Kidney epithelial cell (primary cell): ENCODE results near the gene HSD11B1L. TPM values are rescaled to one million over a fixed set of nuclear protein-coding genes. Genes with fewer than 3 reads are reported as not detected.

Experiments
- DNase-seq: peaks from one replicate; pipeline ENCODE4 v3.0.0-alpha.2; 2010; ENCODE audit warnings: low read depth
- H3K27me3 ChIP-seq: 2 replicates; pipeline ENCODE4 v1.6.0; 2011; ENCODE audit warnings: low read length; ENCODE audit not compliant: control insufficient read depth, insufficient read depth
- H3K36me3 ChIP-seq: 2 replicates; pipeline ENCODE4 v1.5.1; 2011; ENCODE audit warnings: low read length; ENCODE audit not compliant: control insufficient read depth, insufficient read depth
- H3K4me3 ChIP-seq: 2 replicates; pipeline ENCODE4 v1.5.1; 2011; ENCODE audit warnings: low read depth, mild to moderate bottlenecking, control low read depth, low read length
- total RNA-seq: library from RNA; depleted of rRNA; stranded (reverse); fragments of >200 nt; gene quantifications from 2 replicates; pipeline ENCODE4 v1.2.3, GENCODE V29; 2015
- TF ChIP-seq, protein P1 (sequence below): IDR thresholded peaks from 2 replicates; pipeline ENCODE4 v1.5.1; 2011; ENCODE audit warnings: mild to moderate bottlenecking, moderate library complexity, low read length, control low read depth, inconsistent platforms; ENCODE audit not compliant: insufficient read depth, poor library complexity, severe bottlenecking

The HSD11B1L gene, protein sequence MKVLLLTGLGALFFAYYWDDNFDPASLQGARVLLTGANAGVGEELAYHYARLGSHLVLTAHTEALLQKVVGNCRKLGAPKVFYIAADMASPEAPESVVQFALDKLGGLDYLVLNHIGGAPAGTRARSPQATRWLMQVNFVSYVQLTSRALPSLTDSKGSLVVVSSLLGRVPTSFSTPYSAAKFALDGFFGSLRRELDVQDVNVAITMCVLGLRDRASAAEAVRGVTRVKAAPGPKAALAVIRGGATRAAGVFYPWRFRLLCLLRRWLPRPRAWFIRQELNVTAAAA
- 7.4 and 11.4 TPM in 2 replicates for total RNA-seq

DNA sequence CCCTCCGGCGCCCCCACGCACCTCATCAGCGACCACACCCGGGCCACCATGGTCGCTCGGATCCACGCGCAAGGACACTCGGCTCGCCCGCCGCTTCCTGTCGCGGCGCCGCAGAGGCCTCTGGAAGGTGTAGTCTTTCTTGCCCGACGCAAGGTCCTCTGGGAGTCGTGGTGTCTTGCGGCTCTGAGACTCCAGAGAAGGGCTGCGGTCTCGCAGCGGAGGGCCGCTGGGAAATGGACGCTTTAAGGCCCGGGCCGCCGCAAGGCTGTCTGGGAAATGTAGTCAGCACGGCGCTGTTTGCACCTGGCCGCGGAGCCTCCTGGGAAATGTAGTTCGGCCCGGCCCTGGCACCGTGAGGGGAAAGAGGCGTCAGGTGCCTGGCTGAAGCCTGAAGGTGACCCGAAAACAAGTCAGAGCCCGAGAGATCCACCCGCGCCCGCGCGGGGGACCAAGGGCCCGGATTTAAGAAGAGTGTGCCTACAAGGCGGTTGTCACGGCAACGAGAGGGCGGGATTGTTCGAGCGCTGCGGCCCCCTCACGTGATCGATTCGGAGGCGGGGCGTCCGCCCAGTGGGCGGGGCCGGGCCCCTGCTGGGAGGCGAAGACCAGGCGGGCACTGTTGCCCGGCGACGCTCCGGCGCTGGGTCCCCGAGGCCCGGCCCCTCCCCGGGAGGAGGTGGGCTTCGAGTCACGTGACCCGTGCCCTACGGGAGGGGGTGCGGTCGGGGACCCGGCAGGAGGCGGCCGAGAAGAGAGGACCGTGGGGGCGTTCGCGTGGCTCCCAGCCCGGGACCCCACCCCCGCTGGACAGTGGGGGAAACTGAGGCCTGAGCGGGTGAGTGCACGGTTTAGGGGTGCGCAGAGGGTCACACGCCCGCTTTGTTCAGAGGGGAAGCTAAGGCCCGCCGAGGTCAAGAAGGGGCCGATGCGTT is at the start of gene HSD11B1L, which contains the start of gene MICOS13:
Gene HSD11B1L (plus strand): TSS at position 591 of the 932 bp plus-strand sequence. CDS start 3,806 bp downstream, outside the sequence.
Gene MICOS13 (minus strand): TSS at position 80 of the 932 bp plus-strand sequence. CDS start 30 bp downstream, at position 50.
- H3K36me3 ChIP-seq = no peaks in the 10 kb centered on the region
- peak; percentile 97 for DNase-seq
- TF ChIP-seq, protein P1, sequence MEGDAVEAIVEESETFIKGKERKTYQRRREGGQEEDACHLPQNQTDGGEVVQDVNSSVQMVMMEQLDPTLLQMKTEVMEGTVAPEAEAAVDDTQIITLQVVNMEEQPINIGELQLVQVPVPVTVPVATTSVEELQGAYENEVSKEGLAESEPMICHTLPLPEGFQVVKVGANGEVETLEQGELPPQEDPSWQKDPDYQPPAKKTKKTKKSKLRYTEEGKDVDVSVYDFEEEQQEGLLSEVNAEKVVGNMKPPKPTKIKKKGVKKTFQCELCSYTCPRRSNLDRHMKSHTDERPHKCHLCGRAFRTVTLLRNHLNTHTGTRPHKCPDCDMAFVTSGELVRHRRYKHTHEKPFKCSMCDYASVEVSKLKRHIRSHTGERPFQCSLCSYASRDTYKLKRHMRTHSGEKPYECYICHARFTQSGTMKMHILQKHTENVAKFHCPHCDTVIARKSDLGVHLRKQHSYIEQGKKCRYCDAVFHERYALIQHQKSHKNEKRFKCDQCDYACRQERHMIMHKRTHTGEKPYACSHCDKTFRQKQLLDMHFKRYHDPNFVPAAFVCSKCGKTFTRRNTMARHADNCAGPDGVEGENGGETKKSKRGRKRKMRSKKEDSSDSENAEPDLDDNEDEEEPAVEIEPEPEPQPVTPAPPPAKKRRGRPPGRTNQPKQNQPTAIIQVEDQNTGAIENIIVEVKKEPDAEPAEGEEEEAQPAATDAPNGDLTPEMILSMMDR = no peak

DNA sequence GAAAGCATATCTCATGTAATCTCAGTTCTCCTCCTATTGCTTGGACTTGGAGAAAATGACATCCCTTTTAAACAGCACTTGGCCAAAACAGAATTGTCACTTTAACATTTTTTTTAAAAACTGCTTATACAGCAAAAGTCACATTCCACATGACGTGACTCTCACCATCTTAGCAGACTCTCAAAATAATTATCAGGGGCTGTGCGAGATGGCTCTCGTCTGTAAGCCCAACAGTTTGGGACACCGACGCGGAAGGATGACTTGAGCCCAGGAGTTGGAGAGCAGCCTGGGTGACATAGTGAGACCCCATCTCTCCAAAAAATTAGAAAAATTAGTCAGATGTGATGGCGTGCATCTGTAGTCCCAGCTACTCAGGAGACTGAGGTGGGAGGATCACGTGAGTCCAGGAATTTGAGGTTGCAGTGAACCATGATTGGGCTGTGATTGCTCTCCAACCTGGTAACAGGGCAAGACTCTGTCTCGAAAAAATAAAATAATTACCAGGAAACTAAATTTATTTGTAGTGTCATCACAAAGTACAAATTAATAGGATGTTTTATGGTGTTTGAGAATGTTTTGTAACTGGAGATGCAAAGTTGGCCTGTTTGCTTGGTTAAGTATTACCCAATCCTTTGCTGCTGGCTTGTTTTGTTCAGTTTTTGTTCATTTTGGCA is 49.1 kb upstream of the HSD11B1L start:
- peaks cover 3% of the 10 kb centered on the region for H3K36me3 ChIP-seq

More for the DNA sequence above, at the start of gene HSD11B1L, which contains the start of gene MICOS13:
- Histone ChIP-seq H3K27me3 (no peaks in the 10 kb centered on the region), H3K4me3 (peak within 1 kb of the TSS; percentile 87)

DNA sequence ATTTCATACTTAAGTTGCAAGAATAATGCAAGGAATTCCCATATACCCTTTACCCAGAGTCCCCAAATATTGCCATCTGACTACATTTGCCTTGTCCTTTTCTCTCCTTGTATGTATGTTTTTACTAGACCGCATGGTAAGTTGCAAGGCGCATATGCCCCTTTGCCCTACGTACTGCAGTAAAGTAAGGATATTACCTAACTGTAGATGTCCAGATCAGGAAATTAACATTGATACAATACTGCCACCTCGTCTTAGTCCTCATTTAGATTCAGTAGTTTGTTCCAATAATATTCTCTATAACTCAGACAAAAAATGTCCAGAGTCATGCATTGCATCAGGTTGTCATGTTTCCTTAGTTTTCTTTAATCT is 48.6 kb upstream of the HSD11B1L start:
- Histone ChIP-seq H3K27me3 (no peaks in the 10 kb centered on the region), H3K36me3 (peaks cover 2% of the 10 kb centered on the region), H3K4me3 (no peak overlapping the region)
- no peak for DNase-seq
- TF ChIP-seq, protein P1 = no peak

More for the DNA sequence above, 49.1 kb upstream of the HSD11B1L start:
- Histone ChIP-seq H3K27me3 (no peaks in the 10 kb centered on the region), H3K4me3 (no peak overlapping the region)
- DNase-seq = no peak
- TF ChIP-seq, protein P1 = no peak

DNA sequence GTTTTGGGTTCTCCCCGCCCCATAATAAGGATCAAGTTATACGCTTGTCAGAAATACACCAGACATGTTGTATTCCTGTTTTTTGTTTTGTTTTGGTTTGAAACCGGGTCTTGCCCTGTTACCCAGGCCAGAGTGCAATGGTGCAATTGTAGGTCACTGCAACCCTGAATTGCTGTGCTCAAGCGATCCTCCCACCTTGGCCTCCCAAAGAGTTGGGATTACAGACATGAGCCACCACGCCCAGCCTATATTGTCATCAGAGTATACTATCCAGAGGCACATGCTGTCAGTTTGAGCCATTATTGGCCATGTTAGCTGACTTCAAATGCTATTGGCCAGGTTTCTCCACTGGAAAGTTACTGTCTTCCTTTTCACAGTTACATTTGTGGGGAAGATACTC is 48.2 kb upstream of the HSD11B1L start:
- TF ChIP-seq, protein P1 = no peak
- H3K36me3 ChIP-seq = no peaks in the 10 kb centered on the region
- H3K4me3 ChIP-seq = no peak overlapping the region
- no peak for DNase-seq
- no peaks in the 10 kb centered on the region for H3K27me3 ChIP-seq

DNA sequence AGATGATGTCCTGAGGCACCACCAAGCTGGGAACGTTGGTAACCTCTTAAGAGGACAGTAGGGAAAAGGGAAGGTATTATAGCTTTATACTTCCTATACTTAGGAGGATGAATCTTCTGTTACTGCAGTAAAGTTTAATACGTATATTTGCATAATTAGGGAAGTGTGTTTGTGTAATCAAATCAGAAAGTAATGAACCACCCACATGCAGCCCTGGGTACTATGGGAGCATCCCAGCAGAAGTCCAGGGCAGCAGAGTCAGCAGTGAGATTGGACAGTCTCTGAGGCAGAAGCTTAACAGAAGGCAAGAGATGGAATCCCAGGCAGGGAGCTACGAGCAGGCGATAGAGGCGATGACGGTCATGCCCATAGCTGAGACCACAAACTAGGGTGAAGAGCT is 45.4 kb upstream of the HSD11B1L start:
- H3K27me3 ChIP-seq = no peaks in the 10 kb centered on the region
- H3K36me3 ChIP-seq = no peaks in the 10 kb centered on the region
- TF ChIP-seq, protein P1 = no peak
- no peak overlapping the region for H3K4me3 ChIP-seq
- no peak for DNase-seq
